ENCODE measurements around the gene GID4.

The GID4 gene

GRCh38 chr17:18043491-18043890, 4.3 kb downstream of the GID4 start:
- peak; percentile 17 for DNase-seq (ENCODE audit: low spot score)

- no peak for DNase-seq (ENCODE audit: low spot score)
These were observed 5.4 kb downstream of the GID4 start for GRCh38 chr17:18044609-18045008.

GRCh38 chr17:18045691-18046350, 6.6 kb downstream of the GID4 start:
- DNase-seq (ENCODE audit: low spot score): peak; percentile 51

GRCh38 chr17:18055597-18055996, 16.4 kb downstream of the GID4 start:
- DNase-seq (ENCODE audit: low spot score): no peak

GRCh38 chr17:18056214-18056613, 17.0 kb downstream of the GID4 start:
- no peak for DNase-seq (ENCODE audit: low spot score)

- no peak for DNase-seq (ENCODE audit: low spot score)
These were observed 20.1 kb downstream of the GID4 start for GRCh38 chr17:18059283-18059682.

GRCh38 chr17:18064053-18064452, 24.8 kb downstream of the GID4 start:
- DNase-seq (ENCODE audit: low spot score): no peak

- no peak for DNase-seq (ENCODE audit: low spot score)
These were observed 26.3 kb downstream of the GID4 start for GRCh38 chr17:18065546-18065945.

- no peak for DNase-seq (ENCODE audit: low spot score)
These were observed 27.7 kb downstream of the GID4 start for GRCh38 chr17:18066866-18067265.

- DNase-seq (ENCODE audit: low spot score): no peak
These were observed 29.9 kb downstream of the GID4 start for GRCh38 chr17:18069101-18069500.

GRCh38 chr17:18070861-18071340, 31.7 kb downstream of the GID4 start:
- DNase-seq (ENCODE audit: low spot score): peak; percentile 12

GRCh38 chr17:18071751-18072150, 32.5 kb downstream of the GID4 start:
- DNase-seq (ENCODE audit: low spot score): no peak

GRCh38 chr17:18074566-18075272, 35.5 kb downstream of the GID4 start:
- no peak for DNase-seq (ENCODE audit: low spot score)

- no peak for DNase-seq (ENCODE audit: low spot score)
These were observed 37.7 kb downstream of the GID4 start for GRCh38 chr17:18076936-18077335.

GRCh38 chr17:18079543-18079942, 40.3 kb downstream of the GID4 start:
- no peak for DNase-seq (ENCODE audit: low spot score)

GRCh38 chr17:18084256-18084655, 45.0 kb downstream of the GID4 start:
- no peak for DNase-seq (ENCODE audit: low spot score)

- peak; percentile 92 for DNase-seq (ENCODE audit: low spot score)
These were observed 48.6 kb downstream of the GID4 start, which contains the start of gene DRG2 for GRCh38 chr17:18087610-18088491. DRG2 (plus strand) TSS chr17:18087948; CDS start chr17:18088024, 76 bp downstream.

- DNase-seq (ENCODE audit: low spot score): no peak
These were observed 50.4 kb downstream of the GID4 start for GRCh38 chr17:18089613-18090012.

GRCh38 chr17:18093616-18094408, 54.6 kb downstream of the GID4 start:
- peak; percentile 80 for DNase-seq (ENCODE audit: low spot score)

- DNase-seq (ENCODE audit: low spot score): no peak
These were observed 55.2 kb downstream of the GID4 start for GRCh38 chr17:18094409-18094807.

- no peak for DNase-seq (ENCODE audit: low spot score)
These were observed 60.3 kb downstream of the GID4 start for GRCh38 chr17:18099516-18099915.

- no peak for DNase-seq (ENCODE audit: low spot score)
These were observed 61.4 kb downstream of the GID4 start for GRCh38 chr17:18100616-18101015.

All from kidney tubule cell (primary cell).